Dermis microvascular lymphatic vessel endothelial cell (primary cell): ENCODE results near the gene ANAPC4. TPM values are rescaled to one million over a fixed set of nuclear protein-coding genes. Genes with fewer than 3 reads are reported as not detected.

ENCODE experiments used
- DNase-seq, 2 donors: peaks; one replicate each; pipeline versions ENCODE4 v3.0.0 to v3.0.0-alpha.2; 2010; ENCODE audit warnings: low read depth in 2 of 2
- total RNA-seq: library from RNA; depleted of rRNA; stranded (reverse); fragments of >200 nt; gene quantifications from 2 replicates; pipeline ENCODE4 v1.2.1, GENCODE V29; 2014

Gene ANAPC4
- total RNA-seq, 1 donor from 2014 or later = 21.4 TPM

- DNase-seq = no peak
These were observed 60.9 kb downstream of the ANAPC4 start for GRCh38 chr4:25437926-25438325.

GRCh38 chr4:25439918-25440477, 62.9 kb downstream of the ANAPC4 start:
- DNase-seq = peak; percentile 47 to 76

- DNase-seq = peak in 1 of 2 donors; percentile 63
These were observed 63.5 kb downstream of the ANAPC4 start for GRCh38 chr4:25440478-25441030.

GRCh38 chr4:25441519-25442117, 64.6 kb downstream of the ANAPC4 start:
- peak; percentile 62 to 79 for DNase-seq

- no peak for DNase-seq
These were observed 65.8 kb downstream of the ANAPC4 start for GRCh38 chr4:25442863-25443307.

- no peak for DNase-seq
These were observed 66.8 kb downstream of the ANAPC4 start for GRCh38 chr4:25443851-25444250.

GRCh38 chr4:25446611-25447010, 69.5 kb downstream of the ANAPC4 start:
- DNase-seq = no peak

GRCh38 chr4:25448379-25449109, 71.5 kb downstream of the ANAPC4 start:
- DNase-seq = peak; percentile 38 to 51

- no peak for DNase-seq
These were observed 72.2 kb downstream of the ANAPC4 start for GRCh38 chr4:25449270-25449669.

GRCh38 chr4:25449688-25450087, 72.6 kb downstream of the ANAPC4 start:
- no peak for DNase-seq

- peak; percentile 90 to 95 for DNase-seq
These were observed 73.4 kb downstream of the ANAPC4 start for GRCh38 chr4:25450491-25450901.

GRCh38 chr4:25451676-25452075, 74.6 kb downstream of the ANAPC4 start:
- no peak for DNase-seq

- DNase-seq = no peak
These were observed 75.0 kb downstream of the ANAPC4 start for GRCh38 chr4:25452081-25452480.

- DNase-seq = no peak
These were observed 77.4 kb downstream of the ANAPC4 start for GRCh38 chr4:25454476-25454875.

- DNase-seq = peak; percentile 60 to 83
These were observed 80.1 kb downstream of the ANAPC4 start for GRCh38 chr4:25457053-25457715.

- peak; percentile 73 to 97 for DNase-seq
These were observed 90.1 kb downstream of the ANAPC4 start for GRCh38 chr4:25466966-25467697.

- DNase-seq = peak in 1 of 2 donors; percentile 76
These were observed 90.8 kb downstream of the ANAPC4 start for GRCh38 chr4:25467843-25468242.
